HG02763 (cell line): ENCODE measurements around the gene CPED1.

Experiments
- ATAC-seq: cut with Tn5 transposase; IDR thresholded peaks from one replicate; pipeline ENCODE4 v1.9.1; 2021; ENCODE audit warnings: mild to moderate bottlenecking, moderate library complexity; ENCODE audit not compliant: unreplicated experiment

Gene CPED1

DNA sequence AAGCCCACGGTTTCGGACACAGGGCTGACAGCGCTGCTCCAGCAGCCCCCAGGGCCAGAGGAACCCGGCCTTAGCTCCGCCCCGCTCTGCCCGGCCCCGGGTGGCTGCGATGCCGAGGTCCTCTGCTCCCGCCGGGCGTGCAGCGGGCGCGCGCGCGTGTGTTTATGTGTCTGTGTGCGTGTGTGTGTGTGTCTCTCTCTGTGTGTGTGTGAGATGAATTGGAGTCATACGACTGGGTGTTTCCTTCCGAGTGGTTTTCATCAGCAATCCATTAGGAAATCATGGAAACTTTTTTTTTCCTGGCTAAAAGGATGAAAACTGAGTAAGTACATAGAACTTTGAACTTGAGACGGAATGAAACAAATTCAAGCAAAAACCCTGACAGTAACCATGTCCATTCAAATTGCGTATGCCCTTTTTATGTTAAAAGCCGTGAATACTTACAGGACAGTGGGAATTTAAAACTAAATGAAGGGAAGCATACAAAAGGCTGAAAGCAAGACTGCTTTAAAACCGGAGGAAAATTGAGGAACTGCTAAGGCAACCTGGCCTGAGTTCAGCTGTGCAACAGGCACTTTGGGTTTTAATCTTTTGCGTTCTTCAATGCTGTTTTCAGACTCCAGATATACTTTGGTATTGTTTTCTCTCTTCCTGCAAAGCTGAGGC, at the start of gene CPED1:
Gene CPED1, plus strand, starts transcription at position 121 of the 666 bp plus-strand sequence. CDS start 911 bp downstream, outside the sequence.
- peak; percentile 41 for ATAC-seq

DNA sequence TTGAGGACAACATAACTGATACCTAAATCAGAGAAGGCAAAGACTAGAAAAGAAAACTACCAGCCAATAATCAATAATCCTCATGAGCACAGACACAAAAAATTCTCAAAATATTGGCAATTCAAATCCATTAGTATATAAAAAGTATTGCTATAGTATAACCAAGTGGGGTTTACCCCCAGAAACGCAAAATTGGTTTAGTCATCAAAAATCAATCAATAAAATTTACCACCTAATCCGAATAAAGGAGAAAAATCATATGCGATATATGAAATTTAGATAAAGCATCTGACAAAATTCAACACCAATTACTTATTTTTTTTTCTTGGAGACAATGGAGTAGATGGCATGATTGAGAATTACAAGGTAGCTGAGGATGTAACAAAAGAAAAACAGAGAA, 49.2 kb upstream of the CPED1 start:
- no peak for ATAC-seq

GRCh38 chr7:120941064-120941463, 47.4 kb upstream of the CPED1 start:
- ATAC-seq, result no peak

- ATAC-seq, result no peak
Measured at GRCh38 chr7:120941856-120942255, 46.7 kb upstream of the CPED1 start.

- ATAC-seq, result no peak
Measured at GRCh38 chr7:120942861-120943260, 45.6 kb upstream of the CPED1 start.

GRCh38 chr7:120944826-120945562, 43.5 kb upstream of the CPED1 start:
- ATAC-seq, result no peak

GRCh38 chr7:120947980-120948379, 40.5 kb upstream of the CPED1 start:
- ATAC-seq, result no peak

- no peak for ATAC-seq
Measured at GRCh38 chr7:120949393-120949911, 39.1 kb upstream of the CPED1 start.

DNA sequence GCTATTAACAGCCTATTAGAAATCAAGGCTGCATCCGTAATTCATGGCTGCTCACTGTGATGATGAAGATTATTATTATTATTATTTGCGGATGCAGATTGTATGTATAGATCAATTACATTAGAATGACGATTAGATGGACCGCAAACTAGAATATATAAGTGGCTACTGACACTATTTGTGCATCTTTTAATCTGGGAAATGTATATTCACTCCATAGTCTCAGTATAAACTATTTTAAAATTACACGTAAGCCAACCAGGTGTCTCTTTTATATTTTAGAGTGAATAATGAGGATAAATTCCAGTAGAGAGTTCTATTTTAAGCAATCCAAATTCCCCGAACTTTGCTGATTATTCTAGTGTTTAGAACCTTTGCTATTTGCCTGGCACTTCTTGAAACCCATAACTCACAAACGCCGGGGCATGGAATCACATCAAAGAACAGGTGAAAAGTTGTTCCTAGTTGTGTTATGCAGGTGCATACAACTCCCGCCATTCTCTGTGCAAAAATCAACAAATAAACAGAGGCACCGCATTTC, 38.4 kb upstream of the CPED1 start:
- ATAC-seq, result no peak

DNA sequence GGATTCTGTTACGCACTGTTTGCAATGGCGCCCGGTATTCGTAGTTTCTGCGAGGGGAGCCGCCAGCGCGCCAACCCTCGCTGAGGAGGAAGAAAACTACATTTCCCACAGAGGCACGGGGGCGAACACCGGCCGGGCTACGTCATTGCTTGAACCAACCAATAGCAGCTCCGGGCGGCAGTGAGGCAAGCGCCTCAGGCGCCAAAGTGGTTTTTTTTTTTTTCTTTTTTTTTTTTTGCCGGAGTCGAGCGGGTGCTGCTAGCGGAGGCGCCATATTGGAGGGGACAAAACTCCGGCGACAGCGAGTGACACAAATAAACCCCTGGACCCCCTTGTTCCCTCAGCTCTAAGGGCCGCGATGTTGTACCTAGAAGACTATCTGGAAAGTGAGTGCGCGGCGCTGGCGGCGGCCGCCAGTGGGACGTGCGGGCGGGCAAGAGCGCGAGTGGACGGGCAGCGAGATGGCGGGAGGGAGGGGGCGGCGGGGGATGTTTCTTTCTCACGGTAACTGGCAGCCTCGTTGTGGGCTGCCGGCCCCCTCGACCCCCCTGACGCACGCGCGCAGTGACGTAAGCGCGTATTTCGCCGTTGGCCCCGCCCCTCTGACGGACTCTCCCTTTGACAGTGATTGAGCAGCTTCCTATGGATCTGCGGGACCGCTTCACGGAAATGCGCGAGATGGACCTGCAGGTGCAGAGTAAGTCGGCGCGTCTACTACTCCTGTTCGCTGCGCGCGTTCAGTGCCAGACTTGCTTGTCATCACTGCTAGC, 37.8 kb upstream of the CPED1 start, which contains the start of gene ING3:
Gene ING3, plus strand, starts transcription at position 239 of the 770 bp plus-strand sequence. Its CDS starts 120 bp downstream, at position 359.
- peak; percentile 96 for ATAC-seq

- no peak for ATAC-seq
Measured at GRCh38 chr7:120951309-120951699, 37.2 kb upstream of the CPED1 start.

DNA sequence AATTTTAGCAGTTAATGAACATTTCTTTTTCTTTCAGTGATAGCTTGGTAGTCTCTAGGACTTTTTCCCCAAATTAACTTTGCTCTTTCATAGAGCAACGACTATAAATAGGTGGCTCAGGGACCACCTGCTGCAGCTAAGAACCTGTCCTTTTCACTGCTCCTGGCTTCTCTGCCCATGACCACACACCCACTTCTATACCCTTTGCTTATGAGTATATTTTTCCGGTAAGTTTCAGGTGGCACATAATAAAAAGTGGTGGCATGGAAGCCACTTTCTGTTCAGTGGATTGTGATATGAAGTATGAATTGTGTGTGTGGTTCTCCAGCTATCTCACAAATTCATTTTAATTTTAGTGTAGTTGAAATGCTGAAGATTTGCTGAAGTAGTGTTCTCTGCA, 36.7 kb upstream of the CPED1 start:
- no peak for ATAC-seq

GRCh38 chr7:120955577-120956149, 32.8 kb upstream of the CPED1 start:
- ATAC-seq, result peak; percentile 26

DNA sequence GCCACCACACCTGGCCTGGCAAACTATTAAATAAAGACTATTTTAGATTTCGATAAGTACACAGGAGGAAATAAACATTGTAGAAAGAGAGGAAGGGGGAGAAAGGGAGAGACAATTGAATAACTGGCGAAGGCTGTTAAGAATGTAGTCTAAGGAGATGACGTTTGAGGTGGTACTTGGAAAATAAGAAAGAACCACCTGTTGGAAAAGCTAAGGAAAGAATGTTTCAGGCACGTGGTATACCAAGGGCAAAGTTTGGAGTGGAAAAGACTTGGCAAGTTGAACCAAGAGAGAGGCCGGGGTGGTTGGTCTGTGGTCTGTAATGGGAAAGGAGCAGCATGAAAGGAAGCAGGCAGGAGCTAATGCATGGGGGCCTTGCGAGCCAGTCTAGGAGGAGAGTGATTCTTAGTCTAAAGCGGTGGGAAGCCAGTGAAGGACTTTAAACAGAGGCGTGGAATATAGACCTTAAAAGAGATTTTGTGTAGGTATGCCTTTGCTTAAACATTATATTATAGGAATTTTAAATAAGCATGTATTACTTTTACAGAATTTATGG, 28.5 kb upstream of the CPED1 start:
- no peak for ATAC-seq

DNA sequence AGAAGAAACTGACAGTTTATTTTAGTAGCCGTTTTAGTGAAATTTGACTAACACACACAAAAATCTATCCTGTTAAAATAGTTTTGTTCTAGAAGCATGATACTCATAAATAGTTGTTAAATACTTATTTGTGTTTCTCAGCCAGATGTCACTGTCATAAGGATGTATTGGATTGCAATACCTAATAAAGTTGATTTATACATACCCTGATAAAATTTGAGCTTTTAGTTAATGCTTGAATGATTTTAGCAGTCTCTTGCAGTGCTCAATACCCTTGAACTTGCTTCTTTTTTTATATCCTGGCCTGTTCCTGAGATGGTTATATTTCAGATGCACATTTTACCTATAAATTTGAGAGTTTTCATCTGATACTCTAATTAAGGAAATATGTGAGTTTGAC, 27.8 kb upstream of the CPED1 start:
- no peak for ATAC-seq

GRCh38 chr7:120961638-120962173, 26.8 kb upstream of the CPED1 start:
- ATAC-seq, result no peak

GRCh38 chr7:120964088-120964487, 24.4 kb upstream of the CPED1 start:
- no peak for ATAC-seq

DNA sequence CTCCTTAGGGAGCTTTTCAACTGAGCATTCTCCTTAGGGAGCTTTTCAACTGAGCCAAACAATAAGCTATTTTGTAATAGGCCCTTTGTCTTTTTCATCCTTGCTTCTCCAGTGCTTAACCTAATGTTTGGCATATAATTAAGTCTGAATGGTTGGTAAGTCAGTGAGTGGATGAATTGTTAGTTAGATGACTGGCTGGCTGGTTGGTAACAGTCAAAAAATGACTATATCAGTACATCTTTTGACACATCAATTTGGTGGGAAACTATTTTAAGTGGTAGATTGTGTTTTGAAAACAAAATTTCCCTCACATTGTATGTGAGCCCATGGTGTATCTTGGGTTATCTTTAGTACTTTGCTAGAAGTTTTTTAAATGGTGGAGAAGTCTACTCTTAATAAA, 21.6 kb upstream of the CPED1 start:
- ATAC-seq, result no peak

- no peak for ATAC-seq
Measured at GRCh38 chr7:120973849-120974248, 14.7 kb upstream of the CPED1 start.
